Adipocyte (in vitro differentiated cells): ENCODE measurements around the gene PHLPP1.

Experiments used
- DNase-seq: peaks from one replicate; pipeline ENCODE4 v3.0.0-alpha.2; 2015; ENCODE audit warnings: low read depth
- H3K27me3 ChIP-seq: replicated peaks from 2 replicates; pipeline ENCODE4 v1.7.0; 2013; ENCODE audit warnings: mild to moderate bottlenecking, low read length, moderate library complexity; ENCODE audit not compliant: control insufficient read depth, insufficient read depth
- H3K36me3 ChIP-seq: 2 replicates; pipeline ENCODE4 v1.7.0; 2013; ENCODE audit warnings: low read length, mild to moderate bottlenecking, moderate library complexity; ENCODE audit not compliant: control insufficient read depth, insufficient read depth, severe bottlenecking
- H3K4me1 ChIP-seq: 2 replicates; pipeline ENCODE4 v1.7.0; 2013; ENCODE audit warnings: mild to moderate bottlenecking, low read length, moderate library complexity; ENCODE audit not compliant: control insufficient read depth, insufficient read depth
- H3K4me3 ChIP-seq: 2 replicates; pipeline ENCODE4 v1.7.0; 2013; ENCODE audit warnings: mild to moderate bottlenecking, low read length, moderate library complexity
- H3K9ac ChIP-seq: 2 replicates; pipeline ENCODE4 v1.7.0; 2013; ENCODE audit warnings: mild to moderate bottlenecking, low read length, moderate library complexity
- H3K9me3 ChIP-seq: 2 replicates; pipeline ENCODE4 v1.7.0; 2013; ENCODE audit warnings: mild to moderate bottlenecking, low read length, moderate library complexity; ENCODE audit not compliant: control insufficient read depth

The PHLPP1 gene

DNA sequence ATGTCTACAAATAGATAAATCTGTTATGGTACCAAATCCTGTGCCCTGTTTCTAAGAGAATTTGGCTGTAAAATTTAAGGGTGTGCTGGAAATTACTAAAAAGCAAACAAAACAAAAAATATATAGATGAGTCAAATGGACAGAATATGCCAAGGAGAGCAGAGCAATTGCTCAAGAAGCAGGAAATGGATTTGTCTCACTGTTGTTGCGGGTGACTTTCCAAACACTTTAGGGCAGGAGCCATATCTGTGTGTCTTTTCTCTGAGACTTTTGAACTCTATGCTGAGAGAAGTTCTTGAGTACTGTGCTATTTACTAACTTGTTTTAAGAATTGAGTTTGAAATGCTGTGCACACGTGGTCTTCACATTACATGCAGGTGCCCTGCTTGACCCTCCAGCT, 221.7 kb downstream of the PHLPP1 start:
- H3K4me1 ChIP-seq = peaks cover 20% of the 10 kb centered on the region
- peak overlapping the region; percentile 57 for H3K9ac ChIP-seq
- no peaks in the 10 kb centered on the region for H3K27me3 ChIP-seq
- H3K36me3 ChIP-seq = no peaks in the 10 kb centered on the region
- peak overlapping the region; percentile 48 for H3K4me3 ChIP-seq
- H3K9me3 ChIP-seq = peaks cover 5% of the 10 kb centered on the region
- DNase-seq = peak; percentile 65

DNA sequence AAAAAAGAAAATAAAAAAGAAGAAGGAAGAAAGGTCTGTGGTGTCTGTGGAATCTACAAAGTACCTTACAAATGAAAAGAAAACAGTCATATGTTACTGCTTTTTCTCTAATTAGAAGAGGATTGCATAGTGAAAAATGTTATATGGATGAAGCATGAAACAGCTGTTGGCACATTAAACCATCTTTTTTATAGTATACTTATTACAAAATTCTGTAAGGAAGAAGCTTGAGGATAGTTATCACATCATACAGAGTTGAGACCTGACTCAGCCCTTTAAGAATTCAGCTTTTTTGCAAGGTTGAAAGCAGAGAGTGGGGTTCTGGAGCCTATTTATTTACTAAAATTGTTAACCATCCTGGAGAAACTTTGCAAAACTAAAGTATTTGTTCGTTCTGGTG, 222.7 kb downstream of the PHLPP1 start:
- DNase-seq = peak; percentile 81
- peaks cover 20% of the 10 kb centered on the region for H3K4me1 ChIP-seq
- no peak overlapping the region for H3K9ac ChIP-seq
- H3K9me3 ChIP-seq = no peaks in the 10 kb centered on the region
- no peaks in the 10 kb centered on the region for H3K36me3 ChIP-seq
- H3K4me3 ChIP-seq = peak overlapping the region; percentile 48
- no peaks in the 10 kb centered on the region for H3K27me3 ChIP-seq

DNA sequence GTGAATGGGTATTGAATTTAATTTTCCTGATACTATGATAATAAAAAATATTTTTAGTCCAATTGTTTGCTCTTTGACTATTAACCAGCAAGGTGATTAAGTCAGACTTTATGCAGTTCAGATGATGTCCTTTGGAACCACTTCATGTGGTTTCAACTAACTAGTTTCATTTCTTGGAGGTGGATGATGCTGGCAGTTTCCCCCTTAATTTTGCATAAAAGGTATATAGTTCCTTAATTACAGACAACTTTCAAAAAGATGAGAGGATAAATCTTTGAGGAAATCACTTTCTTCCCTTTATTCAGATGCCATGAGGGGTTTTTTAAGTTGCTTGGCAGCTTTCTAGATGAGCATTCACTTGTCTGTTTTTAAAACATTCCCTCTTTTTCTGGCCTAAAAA, 223.1 kb downstream of the PHLPP1 start:
- Histone ChIP-seq H3K9me3 (no peaks in the 10 kb centered on the region), H3K4me3 (no peak overlapping the region), H3K36me3 (no peaks in the 10 kb centered on the region), H3K27me3 (no peaks in the 10 kb centered on the region), H3K9ac (no peak overlapping the region), H3K4me1 (peaks cover 20% of the 10 kb centered on the region)
- DNase-seq = no peak

- Histone ChIP-seq H3K9me3 (no peaks in the 10 kb centered on the region), H3K27me3 (no peaks in the 10 kb centered on the region), H3K4me1 (peaks cover 21% of the 10 kb centered on the region), H3K4me3 (no peak overlapping the region), H3K36me3 (no peaks in the 10 kb centered on the region), H3K9ac (no peak overlapping the region)
- DNase-seq = no peak
Measured at GRCh38 chr18:62939433-62939832, 224.1 kb downstream of the PHLPP1 start.

DNA sequence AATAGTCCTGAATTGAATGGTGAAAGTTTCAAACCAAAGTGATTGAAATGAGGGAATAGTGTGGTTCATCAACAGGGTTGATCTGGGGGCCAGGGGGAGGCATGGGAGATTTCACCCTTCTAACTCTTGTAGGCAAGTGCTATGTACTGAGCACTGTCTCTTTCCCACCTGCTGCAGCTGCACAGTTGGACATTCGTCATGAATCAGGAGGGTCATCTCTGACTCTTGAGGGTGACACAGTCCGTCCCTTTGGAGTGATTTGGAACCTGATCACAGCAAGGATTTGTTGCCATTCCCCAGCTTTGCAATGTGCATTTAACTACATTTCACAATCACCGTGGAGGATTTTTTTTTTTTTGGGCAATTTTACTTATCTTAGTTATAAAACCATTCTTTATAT, 224.6 kb downstream of the PHLPP1 start:
- peaks cover 24% of the 10 kb centered on the region for H3K4me1 ChIP-seq
- H3K27me3 ChIP-seq = no peaks in the 10 kb centered on the region
- H3K9ac ChIP-seq = no peak overlapping the region
- H3K36me3 ChIP-seq = no peaks in the 10 kb centered on the region
- H3K9me3 ChIP-seq = no peaks in the 10 kb centered on the region
- no peak overlapping the region for H3K4me3 ChIP-seq
- DNase-seq = no peak

DNA sequence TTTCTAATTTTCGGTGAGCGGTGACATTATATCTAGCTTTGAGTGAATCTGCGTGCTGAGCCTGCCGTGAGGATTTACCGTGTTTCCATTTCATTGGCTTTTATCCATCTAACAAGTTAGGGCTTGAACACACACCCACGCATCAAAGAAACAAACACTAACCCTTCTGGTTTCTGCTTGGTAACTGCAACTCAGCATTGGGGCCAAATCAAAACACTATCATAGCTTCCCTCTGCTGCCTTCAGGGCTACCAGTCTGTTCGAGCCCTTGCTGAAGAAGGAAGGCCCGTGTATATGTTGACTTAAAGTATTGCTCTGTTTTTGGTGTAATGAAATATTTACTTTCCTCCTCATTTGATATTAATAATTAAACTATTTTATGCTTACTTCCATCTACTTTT, 227.2 kb downstream of the PHLPP1 start:
- H3K36me3 ChIP-seq = peaks cover 5% of the 10 kb centered on the region
- H3K9me3 ChIP-seq = no peaks in the 10 kb centered on the region
- H3K4me3 ChIP-seq = no peak overlapping the region
- DNase-seq = no peak
- H3K4me1 ChIP-seq = peaks cover 14% of the 10 kb centered on the region
- no peak overlapping the region for H3K9ac ChIP-seq
- no peaks in the 10 kb centered on the region for H3K27me3 ChIP-seq

DNA sequence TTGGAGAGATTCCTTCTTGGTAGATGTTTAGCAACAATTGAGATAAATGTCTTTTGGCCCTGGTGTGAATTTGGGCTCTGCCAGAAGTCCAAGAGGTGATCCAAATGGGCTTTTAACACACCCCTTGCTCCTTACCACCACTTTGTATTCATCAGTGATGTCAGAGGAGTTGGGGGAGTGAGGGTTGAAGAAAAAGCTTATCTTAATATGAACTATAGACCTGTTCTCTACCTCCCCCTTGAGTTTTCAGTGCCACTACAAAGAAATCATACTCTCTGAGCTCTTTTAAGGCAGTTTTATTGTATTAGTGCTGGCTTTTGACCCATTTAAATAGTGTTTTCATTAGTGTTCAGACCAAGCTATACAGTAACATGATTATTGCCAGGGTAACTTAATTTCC, 229.1 kb downstream of the PHLPP1 start:
- peaks cover 3% of the 10 kb centered on the region for H3K4me1 ChIP-seq
- no peak for DNase-seq
- H3K36me3 ChIP-seq = peaks cover 5% of the 10 kb centered on the region
- no peaks in the 10 kb centered on the region for H3K27me3 ChIP-seq
- no peak overlapping the region for H3K9ac ChIP-seq
- H3K9me3 ChIP-seq = no peaks in the 10 kb centered on the region
- H3K4me3 ChIP-seq = no peak overlapping the region

DNA sequence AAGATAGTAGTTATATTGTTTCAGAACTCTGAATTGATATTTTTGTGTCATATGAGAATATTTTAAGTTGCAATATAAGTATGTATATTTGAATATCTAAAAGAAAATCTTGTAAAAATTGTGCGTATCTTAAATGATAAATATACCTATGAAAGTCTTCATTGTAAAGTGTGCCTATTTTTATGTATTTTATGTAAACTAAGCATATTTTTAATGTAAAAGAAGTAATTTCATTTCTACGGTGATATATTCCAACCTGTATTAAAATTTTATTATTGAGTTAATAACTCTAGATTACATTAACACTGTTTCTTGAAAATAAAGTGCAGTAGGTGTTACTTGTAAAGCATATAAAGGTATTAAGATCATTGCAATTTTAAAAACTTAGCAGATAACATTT, 233.4 kb downstream of the PHLPP1 start:
- Histone ChIP-seq H3K27me3 (no peaks in the 10 kb centered on the region), H3K36me3 (peaks cover 5% of the 10 kb centered on the region), H3K9me3 (no peaks in the 10 kb centered on the region), H3K4me3 (no peak overlapping the region), H3K9ac (no peak overlapping the region), H3K4me1 (peaks cover 3% of the 10 kb centered on the region)
- no peak for DNase-seq

GRCh38 chr18:62950246-62950645, 234.9 kb downstream of the PHLPP1 start:
- no peak for DNase-seq
- no peak overlapping the region for H3K4me3 ChIP-seq
- H3K9ac ChIP-seq = no peak overlapping the region
- no peaks in the 10 kb centered on the region for H3K4me1 ChIP-seq
- H3K27me3 ChIP-seq = no peaks in the 10 kb centered on the region
- H3K36me3 ChIP-seq = peaks cover 5% of the 10 kb centered on the region
- H3K9me3 ChIP-seq = no peaks in the 10 kb centered on the region

GRCh38 chr18:62952807-62953206, 237.5 kb downstream of the PHLPP1 start:
- H3K27me3 ChIP-seq = no peaks in the 10 kb centered on the region

GRCh38 chr18:62953663-62954062, 238.3 kb downstream of the PHLPP1 start:
- H3K27me3 ChIP-seq = no peaks in the 10 kb centered on the region
- H3K36me3 ChIP-seq = no peaks in the 10 kb centered on the region
- H3K4me1 ChIP-seq = no peaks in the 10 kb centered on the region
- H3K9me3 ChIP-seq = no peaks in the 10 kb centered on the region
- DNase-seq = no peak
- no peak overlapping the region for H3K9ac ChIP-seq
- no peak overlapping the region for H3K4me3 ChIP-seq

More at GRCh38 chr18:62952807-62953206, 237.5 kb downstream of the PHLPP1 start:
- no peaks in the 10 kb centered on the region for H3K36me3 ChIP-seq
- H3K9ac ChIP-seq = no peak overlapping the region
- H3K9me3 ChIP-seq = no peaks in the 10 kb centered on the region
- no peak for DNase-seq
- H3K4me1 ChIP-seq = no peaks in the 10 kb centered on the region
- H3K4me3 ChIP-seq = no peak overlapping the region

GRCh38 chr18:62954366-62954765, 239.0 kb downstream of the PHLPP1 start:
- Histone ChIP-seq H3K36me3 (no peaks in the 10 kb centered on the region), H3K4me1 (no peaks in the 10 kb centered on the region), H3K4me3 (no peak overlapping the region), H3K27me3 (no peaks in the 10 kb centered on the region), H3K9ac (no peak overlapping the region), H3K9me3 (no peaks in the 10 kb centered on the region)
- DNase-seq = no peak
